GM18858 (cell line): ENCODE measurements around the gene SYT1.
"Not testable (repeated sequence)": the region's sequence is repeated elsewhere in the genome, so short reads cannot be mapped to it uniquely, and the experiment has no call there.

Experiments used
- ATAC-seq: cut with Tn5 transposase; IDR thresholded peaks from one replicate; pipeline ENCODE4 v1.9.1; 2021; ENCODE audit not compliant: unreplicated experiment

Gene SYT1

DNA sequence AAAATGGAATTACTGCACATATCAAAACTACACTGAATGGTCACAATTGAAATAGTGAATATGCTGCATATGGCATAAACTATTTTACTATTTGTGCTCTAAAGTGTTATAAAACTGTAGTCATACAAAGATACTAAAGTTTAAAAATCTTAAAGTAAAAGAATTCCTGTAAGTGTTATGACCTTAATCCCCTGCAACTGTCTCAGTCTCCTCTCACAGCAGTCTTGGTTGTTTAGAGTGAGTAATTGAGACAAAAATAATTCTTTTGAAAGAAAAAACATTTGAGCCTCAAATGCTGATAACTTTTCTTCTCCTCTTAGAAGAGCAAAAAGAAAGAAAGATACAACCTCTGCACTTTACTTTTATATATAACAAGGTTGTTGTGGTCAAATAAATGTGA, 99.9 kb downstream of the SYT1 start:
- ATAC-seq: no peak

DNA sequence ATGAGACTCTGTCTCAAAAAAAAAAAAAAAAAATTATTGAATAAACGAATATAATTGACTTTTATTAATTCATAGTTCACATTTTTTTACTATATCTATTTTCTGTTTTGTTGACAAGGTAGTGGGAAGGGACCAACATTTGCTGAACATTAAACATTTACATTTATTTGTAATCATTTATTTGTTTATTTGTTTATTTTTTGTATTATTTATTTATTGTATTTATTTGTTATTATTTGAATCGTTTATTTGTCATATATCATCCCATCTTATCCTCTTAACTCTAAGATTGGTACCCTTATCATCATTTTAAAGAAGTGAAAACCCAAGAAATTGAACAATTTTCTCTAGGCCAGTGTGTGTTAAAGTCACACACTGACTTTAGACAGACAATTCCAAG, 101.5 kb downstream of the SYT1 start:
- no peak for ATAC-seq

DNA sequence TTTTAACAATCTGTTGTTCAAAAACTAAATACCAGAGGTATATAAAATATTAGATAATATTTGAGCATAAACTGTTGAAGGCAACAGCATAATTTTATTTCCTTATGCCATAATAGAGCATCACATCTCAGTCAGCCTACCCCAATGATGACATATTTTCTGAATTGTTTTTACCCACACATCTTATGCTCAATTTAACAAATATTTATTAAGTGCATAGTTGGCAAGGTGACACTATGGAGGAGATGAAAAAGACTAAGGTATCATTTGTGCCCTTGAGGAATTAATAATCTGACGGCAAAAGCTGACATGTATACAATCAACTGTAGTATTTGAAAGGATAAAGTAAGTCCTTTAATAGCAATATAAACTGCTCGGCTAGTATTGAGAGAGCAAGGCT, 102.4 kb downstream of the SYT1 start:
- ATAC-seq: no peak

DNA sequence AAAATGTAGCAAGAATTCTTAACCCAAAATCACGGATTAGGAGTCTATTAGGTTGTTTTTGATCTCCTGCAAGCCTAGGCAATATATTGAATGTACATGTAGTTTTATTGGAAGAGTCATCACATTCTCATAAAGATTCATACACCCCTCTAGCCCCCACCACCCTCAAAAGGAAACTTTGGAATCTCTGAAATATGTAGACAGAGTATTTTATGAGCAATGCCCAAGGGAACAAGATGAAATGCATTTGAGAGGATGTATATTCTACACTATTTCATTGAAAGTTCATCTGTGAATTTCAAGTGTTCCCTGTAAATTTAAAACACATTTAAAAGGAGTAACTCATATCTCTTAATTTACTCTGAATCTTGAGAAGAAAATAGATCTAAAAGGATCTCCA, 103.7 kb downstream of the SYT1 start:
- ATAC-seq: no peak

DNA sequence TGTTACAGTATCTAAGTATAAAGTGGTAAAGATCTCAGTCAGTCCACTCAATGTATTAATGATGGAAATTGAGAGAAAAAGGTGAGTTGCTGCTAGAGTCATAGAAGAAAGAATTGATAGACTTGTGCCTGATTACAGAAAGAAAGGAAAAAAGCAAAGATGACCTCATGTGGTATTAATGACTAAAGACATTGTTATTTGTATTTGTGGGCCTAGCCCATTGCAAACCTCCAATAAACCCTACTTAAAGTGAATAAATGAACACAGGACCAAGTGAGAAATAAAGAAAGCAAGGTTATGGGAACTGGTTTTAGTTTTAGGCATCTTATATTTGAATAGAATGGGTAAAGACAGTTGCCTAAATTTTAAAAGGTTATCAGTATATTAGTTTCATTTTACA, 105.5 kb downstream of the SYT1 start:
- no peak for ATAC-seq

DNA sequence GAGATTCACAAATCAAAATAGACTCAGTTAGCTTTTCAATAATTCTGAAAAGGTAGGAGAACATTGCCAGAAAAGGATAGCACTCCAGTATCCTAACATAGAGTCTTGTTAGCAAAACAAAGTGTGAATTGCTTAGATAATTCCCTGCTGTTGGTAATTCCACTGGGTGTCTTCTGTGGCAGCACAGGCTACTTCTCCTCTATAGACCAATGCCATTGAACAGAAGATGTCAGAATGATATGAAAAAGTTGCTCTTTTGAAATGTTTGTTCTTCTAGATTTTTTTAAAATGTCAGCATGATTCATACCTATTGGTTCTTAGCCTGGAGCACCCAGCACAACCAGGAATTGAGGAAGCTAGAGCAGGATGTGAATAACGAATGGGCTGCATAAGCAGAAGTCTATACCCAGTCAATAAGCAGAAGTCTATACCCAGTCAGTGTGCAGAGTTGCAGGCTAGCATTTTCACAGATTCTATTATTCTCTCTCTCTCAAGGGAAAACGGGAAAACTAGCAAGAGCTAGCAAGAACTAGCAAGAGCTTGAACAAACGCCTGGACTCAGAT, 112.8 kb downstream of the SYT1 start:
- ATAC-seq: no peak

DNA sequence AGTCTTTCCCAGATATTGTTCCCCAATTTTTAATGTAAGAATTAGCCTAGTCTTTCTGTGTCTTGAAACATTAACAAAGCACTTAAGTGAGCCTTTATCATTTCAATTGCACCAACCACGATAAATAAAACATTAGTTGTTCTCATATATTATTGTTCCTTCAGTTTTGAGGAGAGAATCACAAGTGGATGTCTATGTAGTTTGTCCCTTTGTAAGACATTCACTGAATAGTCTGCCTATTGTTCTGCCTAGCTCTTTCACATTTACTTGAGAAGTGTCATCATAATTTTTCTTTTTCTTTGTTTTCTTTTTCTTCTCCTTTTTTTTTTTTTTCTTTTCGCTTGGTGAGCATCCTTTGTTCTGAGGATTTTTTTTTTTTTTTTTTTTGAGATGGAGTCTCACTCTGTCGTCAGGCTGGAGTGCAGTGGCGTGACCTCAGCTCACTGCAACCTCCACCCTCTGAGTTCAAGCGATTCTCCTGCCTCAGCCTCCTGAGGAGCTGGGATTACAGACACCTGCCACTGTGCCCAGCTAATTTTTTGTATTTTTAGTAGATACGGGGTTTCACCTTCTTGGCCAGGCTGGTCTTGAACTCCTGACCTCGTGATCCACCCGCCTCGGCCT, 129.7 kb downstream of the SYT1 start:
- ATAC-seq: no peak

DNA sequence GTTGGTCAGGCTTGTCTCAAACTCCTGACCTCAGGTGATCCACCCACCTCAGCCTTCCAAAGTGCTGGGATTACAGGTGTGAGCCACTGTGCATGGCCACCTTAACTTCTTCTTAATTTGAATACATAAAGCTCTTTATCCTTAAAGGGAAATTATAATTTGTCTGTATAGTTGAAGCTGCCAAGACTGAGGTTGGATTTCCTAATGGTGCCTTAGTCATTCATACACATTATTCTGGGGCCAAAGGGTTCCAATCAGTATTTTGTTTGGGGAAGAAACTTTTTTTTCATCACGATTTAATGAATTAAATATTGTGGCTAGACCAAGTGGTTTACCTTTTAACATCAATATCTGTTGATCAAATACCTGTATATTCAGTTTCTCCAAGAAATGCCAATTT, 135.9 kb downstream of the SYT1 start:
- no peak for ATAC-seq

DNA sequence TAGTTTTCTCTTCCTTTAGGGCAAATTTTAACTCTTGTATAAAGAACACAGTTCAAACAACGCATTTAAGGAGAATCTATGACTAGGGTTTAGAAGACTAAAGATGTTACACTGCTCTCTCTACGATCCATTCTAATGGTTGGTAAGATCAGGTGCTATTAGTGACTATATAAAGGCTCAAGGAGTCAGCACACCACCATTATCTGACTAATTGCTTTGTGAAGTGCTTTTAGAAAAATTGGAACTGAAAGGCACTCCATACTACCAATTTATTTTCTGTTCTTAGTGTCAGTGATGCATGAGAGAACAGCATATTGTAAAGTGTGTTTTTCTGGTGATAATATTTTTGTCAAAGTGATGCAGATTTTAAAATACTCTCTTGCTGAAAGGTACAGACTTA, 136.8 kb downstream of the SYT1 start:
- no peak for ATAC-seq

DNA sequence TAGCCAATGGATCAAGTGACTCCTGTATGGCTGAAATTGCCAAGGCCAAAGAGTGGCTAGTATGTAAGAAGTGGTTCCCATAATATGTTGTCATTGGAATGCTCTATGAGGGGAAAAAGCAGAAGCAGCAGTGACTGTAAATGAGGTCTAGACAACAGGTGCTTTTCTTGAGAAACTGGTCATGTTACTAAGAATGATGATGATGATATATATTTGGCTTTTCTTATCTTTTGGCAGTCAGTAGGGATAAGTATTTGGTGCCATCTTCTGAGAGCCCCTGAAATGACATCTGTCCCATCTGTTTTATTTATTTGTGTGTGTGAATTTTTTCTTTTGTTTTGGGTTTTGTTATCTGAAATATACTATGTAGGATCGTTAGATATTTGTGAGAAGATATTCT, 141.7 kb downstream of the SYT1 start:
- ATAC-seq: no peak

DNA sequence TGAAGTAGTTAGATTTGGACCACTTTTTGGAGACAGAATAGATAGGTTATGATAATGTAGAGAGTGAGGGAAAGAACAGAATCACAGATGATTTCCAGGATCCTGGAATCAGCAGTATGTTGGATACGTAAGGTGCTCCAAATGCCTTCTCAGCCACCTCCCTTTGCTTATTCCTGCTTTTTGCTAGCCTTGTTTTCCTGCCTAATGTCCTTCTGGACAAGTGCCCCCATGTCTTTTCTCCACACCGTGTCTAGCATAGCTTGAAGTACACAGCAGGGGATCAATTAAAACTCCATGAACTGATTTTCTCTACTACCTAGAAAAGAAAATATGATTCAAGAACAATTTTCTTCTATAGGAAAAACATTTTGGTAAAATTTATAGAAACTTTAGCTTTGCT, 144.0 kb downstream of the SYT1 start:
- ATAC-seq: no peak

DNA sequence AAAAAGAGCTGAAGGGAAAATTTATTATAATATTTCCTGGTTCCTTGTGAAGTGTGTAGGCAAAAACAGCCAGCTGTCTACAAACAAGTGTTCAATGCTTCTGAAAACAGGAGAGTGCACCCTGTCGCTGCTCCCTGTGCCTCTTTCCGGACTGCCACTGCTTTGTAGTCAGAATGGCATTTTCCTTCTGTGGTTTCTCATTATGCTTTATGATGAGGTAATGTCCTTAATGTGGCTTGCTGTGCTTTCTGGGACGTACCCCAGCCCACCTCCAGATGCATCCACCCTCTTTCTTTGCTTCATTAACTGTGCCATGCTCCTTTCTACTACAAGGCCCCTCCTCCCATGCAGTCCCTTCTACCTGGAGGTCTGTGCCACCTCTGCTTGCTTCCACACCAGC, 148.1 kb downstream of the SYT1 start:
- ATAC-seq: no peak

DNA sequence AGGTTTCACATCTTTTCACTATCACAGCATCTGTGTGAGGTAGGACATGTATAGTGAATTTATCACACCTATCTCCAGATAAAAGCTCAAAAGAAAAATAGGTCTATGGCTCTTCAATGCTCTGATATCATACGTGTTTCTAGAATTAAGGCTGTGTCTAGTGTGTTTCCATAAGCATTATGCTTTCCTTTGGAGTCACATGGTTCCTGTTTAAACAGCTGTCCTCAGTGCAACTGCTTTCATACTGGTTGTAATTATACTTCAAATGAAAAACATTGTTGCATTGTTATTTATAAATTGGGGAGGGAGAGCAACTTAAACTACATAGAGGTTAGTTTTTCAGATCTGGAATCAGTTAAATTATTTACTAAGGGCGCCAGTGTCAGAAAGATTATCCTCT, 151.6 kb downstream of the SYT1 start:
- ATAC-seq: no peak

DNA sequence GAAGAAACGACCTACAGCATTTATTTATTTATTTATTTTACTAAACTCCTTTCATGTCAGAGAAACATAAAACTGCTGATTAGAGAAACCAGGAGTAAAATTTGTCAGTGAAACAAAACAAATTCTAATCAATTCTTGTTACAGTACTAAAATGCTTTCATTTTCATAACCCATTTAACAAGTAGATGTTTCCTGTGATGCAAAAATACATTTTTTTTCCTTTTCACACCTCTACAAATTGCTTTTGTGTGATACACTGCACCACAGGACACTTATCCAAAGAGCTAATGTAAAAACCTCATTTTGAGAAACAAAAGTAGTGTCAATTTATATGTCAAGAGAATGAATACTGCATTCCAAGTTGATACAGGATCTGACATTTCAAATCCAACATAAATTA, 155.1 kb downstream of the SYT1 start:
- peak; percentile 64 for ATAC-seq

DNA sequence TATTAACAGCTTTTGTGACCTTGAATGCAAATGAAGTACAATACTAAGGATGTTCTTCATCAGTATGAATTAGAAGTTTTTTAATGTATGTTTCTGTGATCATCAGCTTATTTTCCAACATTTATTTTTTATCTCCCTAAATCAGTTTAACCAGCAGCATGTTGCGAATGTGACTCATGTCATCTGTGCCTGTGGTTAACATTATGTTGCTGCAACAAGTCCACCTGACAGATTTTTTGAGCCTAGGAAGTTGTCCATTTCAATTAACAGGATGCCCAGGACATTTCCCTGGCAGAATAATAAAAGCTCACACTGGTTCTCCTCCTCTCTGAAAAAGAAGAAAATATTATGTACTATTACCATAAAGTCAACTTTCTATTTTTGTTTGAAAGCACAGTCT, 155.5 kb downstream of the SYT1 start:
- ATAC-seq: peak; percentile 19

DNA sequence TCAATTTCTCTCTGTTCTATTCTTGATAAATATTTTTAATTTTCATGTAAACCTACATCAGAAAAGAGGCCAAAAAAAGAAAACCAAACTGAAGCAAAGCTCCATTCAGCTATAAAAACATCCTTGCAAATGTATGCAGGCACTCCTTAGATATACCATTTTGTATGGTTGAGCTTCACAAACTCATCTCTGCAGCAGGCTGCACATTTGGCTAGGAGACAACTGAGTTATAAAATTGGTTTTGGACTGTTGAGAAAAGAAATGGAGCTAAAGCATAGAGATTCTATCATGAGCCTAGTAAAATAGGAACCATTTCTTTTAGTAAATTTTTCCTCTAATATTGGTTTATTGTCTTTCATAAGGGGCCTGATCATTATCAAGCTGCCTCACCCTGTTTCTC, 156.4 kb downstream of the SYT1 start:
- no peak for ATAC-seq

DNA sequence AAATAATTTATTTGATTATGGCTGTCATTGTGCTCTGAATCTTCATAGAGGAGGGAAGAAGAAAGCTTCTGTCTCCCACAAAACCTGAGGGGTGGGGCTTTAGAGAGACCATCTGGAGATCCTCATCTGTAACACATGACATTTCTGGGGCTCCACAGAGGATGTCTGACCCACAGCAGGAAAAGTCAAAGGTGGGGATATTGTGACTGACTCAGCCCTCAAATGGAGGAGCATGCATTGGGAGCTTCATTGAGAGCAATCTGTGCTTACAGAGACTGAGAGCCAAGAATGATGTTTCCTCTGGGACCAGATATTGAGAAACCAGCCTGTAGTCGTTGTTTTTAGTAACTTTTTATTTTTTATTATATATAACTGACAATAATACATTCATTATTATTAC, 158.7 kb downstream of the SYT1 start:
- no peak for ATAC-seq

DNA sequence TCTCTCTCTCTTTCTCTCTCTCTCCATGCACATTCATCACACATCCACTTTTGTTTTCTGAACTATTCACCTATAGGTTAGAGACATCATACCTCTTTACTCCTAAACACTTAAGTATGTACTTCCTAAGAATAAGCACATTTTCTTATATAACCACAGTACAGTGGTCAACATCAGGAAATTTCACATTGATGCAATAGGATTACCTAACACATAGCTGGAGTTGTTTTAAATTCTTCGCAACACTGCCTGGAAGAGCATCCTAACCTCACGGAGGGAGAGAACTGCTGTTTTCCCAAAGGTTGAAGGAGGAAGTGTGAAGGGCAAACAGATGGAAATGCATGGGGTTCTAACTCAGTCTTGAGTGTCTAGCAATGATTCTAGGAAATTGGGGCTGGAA, 159.2 kb downstream of the SYT1 start:
- ATAC-seq: no peak

DNA sequence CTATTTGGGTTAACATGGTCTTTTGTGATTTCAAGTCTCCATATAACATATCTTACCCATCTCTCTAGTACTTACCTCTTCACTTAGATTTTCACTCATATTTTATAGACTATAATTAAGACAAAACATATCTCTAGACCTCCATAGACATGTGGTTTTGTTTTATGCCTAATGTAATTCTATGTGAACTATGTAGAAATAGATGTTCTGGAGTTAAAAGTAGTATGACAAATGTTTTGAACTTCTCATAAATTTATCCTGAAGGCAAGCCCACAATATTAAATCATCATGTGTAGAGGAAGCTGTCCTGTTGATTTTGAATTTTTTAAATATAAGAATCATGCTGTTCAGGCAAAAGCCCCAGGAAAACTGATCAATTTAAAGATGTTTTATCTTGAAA, 169.2 kb downstream of the SYT1 start:
- no peak for ATAC-seq

DNA sequence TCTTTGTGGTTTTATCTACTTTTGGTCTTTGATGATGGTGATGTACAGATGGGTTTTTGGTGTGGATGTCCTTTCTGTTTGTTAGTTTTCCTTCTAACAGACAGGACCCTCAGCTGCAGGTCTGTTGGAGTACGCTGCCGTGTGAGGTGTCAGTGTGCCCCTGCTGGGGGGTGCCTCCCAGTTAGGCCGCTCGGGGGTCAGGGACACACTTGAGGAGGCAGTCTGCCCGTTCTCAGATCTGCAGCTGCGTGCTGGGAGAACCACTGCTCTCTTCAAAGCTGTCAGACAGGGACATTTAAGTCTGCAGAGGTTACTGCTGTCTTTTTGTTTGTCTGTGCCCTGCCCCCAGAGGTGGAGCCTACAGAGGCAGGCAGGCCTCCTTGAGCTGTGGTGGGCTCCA, 180.2 kb downstream of the SYT1 start:
- ATAC-seq: not testable (repeated sequence)

DNA sequence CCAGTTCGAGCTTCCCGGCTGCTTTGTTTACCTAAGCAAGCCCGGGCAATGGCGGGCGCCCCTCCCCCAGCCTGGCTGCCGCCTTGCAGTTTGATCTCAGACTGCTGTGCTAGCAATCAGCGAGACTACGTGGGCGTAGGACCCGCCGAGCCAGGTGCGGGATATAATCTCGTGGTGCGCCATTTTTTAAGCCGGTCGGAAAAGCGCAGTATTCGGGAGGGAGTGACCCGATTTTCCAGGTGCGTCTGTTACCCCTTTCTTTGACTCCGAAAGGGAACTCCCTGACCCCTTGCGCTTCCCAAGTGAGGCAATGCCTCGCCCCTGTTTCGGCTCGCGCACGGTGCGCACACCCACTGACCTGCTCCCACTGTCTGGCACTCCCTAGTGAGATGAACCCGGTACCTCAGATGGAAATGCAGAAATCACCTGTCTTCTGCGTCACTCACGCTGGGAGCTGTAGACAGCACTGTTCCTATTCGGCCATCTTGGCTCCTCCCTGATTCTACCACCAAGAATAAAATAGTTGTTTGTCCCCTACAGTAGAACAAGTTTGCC, 180.7 kb downstream of the SYT1 start:
- ATAC-seq: not testable (repeated sequence)

DNA sequence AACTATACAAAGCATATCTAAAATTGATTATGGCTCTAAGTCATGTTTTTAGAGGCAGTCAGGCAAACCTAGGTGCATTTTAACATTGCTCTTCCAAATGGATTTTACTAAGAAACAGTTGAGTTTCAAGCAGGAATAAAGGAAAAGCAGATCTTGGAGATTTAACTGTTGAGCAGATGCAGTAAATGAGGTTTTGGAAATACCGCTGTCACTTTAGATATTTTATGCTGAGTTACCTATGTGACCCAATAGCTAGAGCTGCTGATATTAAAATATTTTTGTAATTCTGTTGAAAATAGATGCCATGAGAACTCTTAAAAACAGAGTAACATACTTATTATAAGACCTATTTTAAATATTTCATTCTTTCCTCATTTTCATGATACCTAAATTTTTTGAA, 181.4 kb downstream of the SYT1 start:
- ATAC-seq: no peak

DNA sequence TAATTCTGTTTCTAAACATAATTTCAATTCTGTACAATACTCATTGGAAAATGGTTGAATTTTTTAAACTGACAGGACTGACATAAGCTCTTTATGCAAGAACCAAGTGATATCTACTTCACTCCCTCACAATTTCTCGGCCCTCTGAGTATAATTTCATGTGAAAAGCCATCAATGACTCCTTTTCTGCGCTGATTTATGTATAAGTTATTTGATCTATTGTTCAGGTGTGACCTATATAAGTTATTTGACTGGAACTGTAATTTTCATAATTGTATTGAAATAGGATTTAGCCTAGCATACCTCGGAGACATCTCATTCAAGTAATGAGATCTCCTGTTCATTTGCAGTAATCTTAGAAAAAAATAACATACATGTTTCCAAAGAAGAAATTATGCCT, 184.4 kb downstream of the SYT1 start:
- no peak for ATAC-seq
